Stimulated activated memory B cell treated with anti-CD40 and anti-IgM and Interleukin-4, amounts not matched to agents 10 μg/mL and 1 μg/mL and 100 μg/mL, for 72 hours (primary cell): Measurements from ENCODE around the gene HIC2.
"Not testable (repeated sequence)": the region's sequence is repeated elsewhere in the genome, so short reads cannot be mapped to it uniquely, and the experiment has no call there.

Source experiments
- ATAC-seq: fragments of 150-1000 bp; cut with Tn5 transposase; 2 replicates; pipeline ENCODE4 v1.10.0; 2021
- H3K27ac Mint-ChIP-seq: one replicate; pipeline ENCODE4 v1.8.0; 2022; ENCODE audit warnings: mild to moderate bottlenecking, mixed read lengths
- H3K27me3 Mint-ChIP-seq: one replicate; pipeline ENCODE4 v1.8.0; 2022; ENCODE audit warnings: mixed read lengths
- H3K36me3 Mint-ChIP-seq: one replicate; pipeline ENCODE4 v1.8.0; 2022; ENCODE audit warnings: mixed read lengths
- H3K4me1 Mint-ChIP-seq: one replicate; pipeline ENCODE4 v1.8.0; 2022; ENCODE audit warnings: mixed read lengths
- H3K4me3 Mint-ChIP-seq: one replicate; pipeline ENCODE4 v1.8.0; 2022; ENCODE audit warnings: mild to moderate bottlenecking, moderate library complexity, mixed read lengths
- H3K9me3 Mint-ChIP-seq: one replicate; pipeline ENCODE4 v1.8.0; 2022; ENCODE audit warnings: mixed read lengths

HIC2 gene

DNA sequence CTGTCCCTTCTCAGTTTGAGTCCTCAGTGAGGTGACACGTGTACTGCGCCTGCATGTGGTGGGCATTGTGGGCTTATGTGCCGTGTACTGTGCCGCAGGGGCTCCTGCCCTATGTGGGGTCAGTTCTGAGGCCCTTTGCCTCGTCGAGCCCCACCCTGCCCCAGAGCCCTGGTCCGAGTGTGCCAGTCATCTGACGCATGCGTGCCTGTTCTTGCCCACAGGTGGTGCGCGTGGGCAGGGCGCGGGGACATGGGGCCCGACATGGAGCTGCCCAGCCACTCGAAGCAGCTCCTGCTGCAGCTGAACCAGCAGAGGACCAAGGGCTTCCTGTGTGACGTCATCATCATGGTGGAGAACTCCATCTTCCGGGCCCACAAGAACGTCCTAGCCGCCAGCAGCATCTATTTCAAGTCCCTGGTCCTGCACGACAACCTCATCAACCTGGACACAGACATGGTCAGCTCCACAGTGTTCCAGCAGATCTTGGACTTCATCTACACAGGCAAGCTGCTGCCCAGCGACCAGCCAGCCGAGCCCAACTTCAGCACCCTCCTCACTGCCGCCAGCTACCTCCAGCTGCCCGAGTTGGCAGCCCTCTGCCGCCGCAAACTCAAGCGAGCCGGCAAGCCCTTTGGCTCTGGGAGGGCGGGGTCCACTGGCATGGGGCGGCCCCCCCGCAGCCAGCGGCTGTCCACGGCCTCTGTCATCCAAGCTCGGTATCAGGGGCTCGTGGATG lies 27.7 kb downstream of the HIC2 start:
- no peak for ATAC-seq
- Mint-ChIP-seq H3K27ac (no peak overlapping the region), H3K4me1 (no peaks in the 10 kb centered on the region), H3K36me3 (peaks cover 17% of the 10 kb centered on the region), H3K27me3 (no peaks in the 10 kb centered on the region), H3K4me3 (no peak overlapping the region), H3K9me3 (no peaks in the 10 kb centered on the region)

DNA sequence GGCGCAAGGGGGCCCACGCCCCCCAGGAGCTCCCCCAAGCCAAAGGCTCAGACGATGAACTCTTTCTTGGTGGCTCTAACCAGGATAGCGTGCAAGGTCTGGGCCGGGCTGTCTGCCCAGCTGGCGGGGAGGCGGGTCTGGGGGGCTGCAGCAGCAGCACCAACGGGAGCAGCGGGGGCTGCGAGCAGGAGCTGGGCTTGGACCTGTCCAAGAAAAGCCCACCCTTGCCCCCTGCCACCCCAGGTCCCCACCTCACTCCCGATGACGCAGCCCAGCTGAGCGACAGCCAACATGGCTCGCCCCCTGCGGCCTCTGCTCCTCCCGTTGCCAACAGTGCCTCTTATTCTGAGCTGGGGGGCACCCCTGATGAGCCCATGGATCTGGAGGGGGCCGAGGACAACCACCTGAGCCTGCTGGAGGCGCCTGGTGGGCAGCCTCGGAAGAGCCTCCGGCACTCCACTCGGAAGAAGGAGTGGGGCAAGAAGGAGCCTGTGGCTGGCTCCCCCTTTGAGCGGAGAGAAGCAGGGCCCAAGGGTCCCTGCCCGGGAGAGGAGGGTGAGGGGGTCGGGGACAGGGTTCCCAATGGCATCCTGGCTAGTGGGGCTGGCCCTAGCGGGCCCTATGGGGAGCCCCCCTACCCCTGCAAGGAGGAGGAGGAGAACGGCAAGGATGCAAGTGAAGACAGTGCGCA lies 28.4 kb downstream of the HIC2 start:
- no peak overlapping the region for H3K27ac Mint-ChIP-seq
- no peak overlapping the region for H3K4me3 Mint-ChIP-seq
- no peaks in the 10 kb centered on the region for H3K27me3 Mint-ChIP-seq
- H3K9me3 Mint-ChIP-seq: no peaks in the 10 kb centered on the region
- ATAC-seq: no peak
- H3K36me3 Mint-ChIP-seq: peaks cover 17% of the 10 kb centered on the region
- H3K4me1 Mint-ChIP-seq: no peaks in the 10 kb centered on the region

DNA sequence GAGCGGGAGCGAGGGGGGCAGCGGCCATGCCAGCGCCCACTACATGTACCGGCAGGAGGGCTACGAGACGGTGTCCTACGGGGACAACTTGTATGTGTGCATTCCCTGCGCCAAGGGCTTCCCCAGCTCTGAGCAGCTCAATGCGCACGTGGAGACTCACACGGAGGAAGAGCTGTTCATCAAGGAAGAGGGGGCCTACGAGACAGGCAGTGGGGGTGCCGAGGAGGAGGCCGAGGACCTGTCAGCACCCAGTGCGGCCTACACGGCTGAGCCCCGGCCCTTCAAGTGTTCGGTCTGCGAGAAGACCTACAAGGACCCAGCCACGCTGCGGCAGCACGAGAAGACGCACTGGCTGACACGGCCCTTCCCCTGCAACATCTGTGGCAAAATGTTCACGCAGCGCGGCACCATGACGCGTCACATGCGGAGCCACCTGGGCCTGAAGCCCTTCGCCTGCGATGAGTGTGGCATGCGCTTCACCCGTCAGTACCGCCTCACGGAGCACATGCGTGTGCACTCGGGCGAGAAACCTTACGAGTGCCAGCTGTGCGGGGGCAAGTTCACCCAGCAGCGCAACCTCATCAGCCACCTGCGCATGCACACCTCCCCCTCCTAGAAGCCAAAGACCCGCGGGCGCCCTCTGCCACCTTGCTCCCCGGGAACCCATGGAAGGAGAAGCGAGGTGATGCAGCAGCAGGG lies 29.1 kb downstream of the HIC2 start:
- no peak overlapping the region for H3K27ac Mint-ChIP-seq
- ATAC-seq: no peak
- no peaks in the 10 kb centered on the region for H3K9me3 Mint-ChIP-seq
- no peaks in the 10 kb centered on the region for H3K4me1 Mint-ChIP-seq
- peaks cover 17% of the 10 kb centered on the region for H3K36me3 Mint-ChIP-seq
- H3K27me3 Mint-ChIP-seq: no peaks in the 10 kb centered on the region
- H3K4me3 Mint-ChIP-seq: no peak overlapping the region

DNA sequence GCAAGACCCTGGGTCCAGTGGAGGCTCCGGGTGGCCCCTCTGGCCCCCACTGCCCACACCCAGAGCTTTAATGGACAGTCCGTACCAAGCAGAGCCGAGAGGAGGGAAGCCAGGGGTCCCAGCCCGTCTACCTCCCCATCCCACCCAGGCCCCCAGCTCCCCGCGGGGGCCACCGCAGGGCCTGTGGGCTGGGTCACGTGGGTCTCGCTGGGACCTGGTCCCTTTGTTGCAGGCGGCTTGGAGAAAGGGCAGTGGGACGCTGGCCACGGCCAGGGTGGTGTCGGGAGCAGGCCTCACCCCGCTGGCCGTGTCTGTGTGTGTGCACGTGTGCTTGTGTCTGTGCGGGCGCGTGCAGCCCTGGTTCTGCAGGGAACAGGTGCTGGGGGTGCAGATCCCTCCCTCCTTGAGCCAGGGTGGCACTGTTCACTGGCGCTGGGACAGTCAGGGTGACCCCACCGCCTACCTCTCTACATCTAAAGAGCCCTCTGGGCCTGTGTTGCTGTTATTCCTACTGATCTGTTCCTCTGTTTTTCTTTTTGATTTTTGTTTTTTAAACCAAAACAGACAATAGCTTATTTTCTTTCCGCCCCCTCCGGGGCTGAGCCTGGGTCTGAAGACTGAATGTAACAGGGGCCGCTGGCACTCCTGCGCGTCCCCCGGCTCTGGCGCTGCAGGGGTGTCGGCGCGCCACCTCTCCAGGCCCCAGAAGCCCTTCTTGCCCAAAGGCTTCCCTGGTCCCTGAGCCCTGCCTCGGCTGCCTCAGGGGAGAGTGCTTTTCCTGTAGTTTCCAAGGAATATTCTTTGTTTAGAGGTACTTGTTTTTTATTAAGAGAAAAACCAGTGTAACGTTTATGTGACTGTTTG lies 29.9 kb downstream of the HIC2 start:
- H3K36me3 Mint-ChIP-seq: peaks cover 17% of the 10 kb centered on the region
- no peak overlapping the region for H3K27ac Mint-ChIP-seq
- no peaks in the 10 kb centered on the region for H3K9me3 Mint-ChIP-seq
- no peak for ATAC-seq
- no peaks in the 10 kb centered on the region for H3K27me3 Mint-ChIP-seq
- H3K4me3 Mint-ChIP-seq: no peak overlapping the region
- H3K4me1 Mint-ChIP-seq: no peaks in the 10 kb centered on the region

DNA sequence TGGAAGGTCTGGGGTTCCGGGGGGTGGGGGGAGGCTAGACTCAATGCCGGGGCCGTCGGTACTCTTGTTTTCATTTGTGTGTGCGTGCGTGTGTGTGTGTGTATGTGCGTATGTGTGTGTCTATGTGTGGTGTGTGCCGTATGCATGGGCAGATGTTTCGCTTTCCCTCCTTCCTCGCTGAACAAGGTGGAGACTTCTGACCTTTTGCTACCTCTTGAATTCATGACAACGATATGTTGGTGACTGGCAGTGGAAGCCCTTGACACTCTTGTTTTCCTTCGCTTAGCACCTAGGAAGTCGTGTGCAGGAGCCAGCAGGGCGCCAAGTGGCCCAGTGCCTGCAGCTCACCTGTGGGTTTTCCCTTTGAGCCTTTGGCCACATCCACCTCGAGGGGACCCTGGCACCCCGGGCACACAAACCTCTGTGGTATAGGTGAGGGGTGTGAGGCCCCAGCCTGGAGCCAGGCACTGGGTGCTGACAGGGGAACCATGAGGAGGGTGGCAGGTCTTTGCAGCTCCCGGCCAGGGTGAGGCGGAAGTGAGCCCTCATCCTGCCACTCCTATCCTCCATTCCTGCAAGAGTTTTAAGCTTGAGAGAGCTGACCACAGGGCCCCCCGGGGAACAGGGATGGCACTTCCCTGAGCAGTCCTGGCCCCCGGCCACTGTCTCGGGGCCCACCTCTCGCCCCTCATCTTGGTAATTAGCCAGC lies 30.7 kb downstream of the HIC2 start:
- no peak overlapping the region for H3K4me3 Mint-ChIP-seq
- no peak overlapping the region for H3K27ac Mint-ChIP-seq
- H3K27me3 Mint-ChIP-seq: no peaks in the 10 kb centered on the region
- no peak for ATAC-seq
- H3K36me3 Mint-ChIP-seq: peaks cover 17% of the 10 kb centered on the region
- H3K9me3 Mint-ChIP-seq: no peaks in the 10 kb centered on the region
- no peaks in the 10 kb centered on the region for H3K4me1 Mint-ChIP-seq

DNA sequence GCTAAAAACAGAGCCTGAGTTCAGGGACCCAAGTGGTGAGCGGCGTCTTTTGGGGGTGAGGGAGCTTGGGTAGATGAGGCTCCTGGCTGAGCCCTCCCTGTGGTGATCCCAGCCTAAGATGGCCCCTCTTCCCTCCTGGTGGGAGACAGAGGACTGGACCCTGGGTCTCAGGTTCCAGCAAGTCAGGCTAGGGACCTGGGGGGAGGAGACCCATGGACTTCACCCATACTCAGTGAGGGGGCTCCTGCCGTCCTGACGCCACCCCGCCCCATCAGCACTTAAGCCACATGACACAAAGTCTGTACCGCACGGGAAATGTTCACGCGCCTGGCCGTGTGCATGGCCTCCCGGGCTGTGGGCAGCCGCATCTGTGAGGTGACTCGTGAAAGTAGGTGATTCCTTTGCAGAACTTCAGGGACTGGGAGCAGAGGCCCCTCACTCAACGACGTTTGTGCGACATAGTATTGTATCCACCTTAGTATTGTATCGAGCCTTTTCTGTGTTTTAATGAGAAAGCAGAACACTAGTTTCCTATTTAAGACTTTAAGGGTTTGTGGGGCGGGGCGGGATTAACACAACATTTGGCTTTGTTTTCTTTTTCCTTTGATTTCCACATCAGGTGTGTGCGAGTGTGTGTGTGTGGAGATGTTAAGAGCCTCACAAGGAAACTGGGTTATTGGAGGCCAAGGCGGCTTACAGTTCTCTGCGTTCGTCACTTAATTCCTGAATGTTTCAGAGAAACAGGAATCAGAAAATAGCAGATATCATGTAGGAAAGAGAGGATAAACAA lies 31.7 kb downstream of the HIC2 start:
- H3K27me3 Mint-ChIP-seq: no peaks in the 10 kb centered on the region
- peaks cover 17% of the 10 kb centered on the region for H3K36me3 Mint-ChIP-seq
- no peaks in the 10 kb centered on the region for H3K4me1 Mint-ChIP-seq
- H3K9me3 Mint-ChIP-seq: no peaks in the 10 kb centered on the region
- H3K27ac Mint-ChIP-seq: no peak overlapping the region
- ATAC-seq: no peak
- H3K4me3 Mint-ChIP-seq: no peak overlapping the region

DNA sequence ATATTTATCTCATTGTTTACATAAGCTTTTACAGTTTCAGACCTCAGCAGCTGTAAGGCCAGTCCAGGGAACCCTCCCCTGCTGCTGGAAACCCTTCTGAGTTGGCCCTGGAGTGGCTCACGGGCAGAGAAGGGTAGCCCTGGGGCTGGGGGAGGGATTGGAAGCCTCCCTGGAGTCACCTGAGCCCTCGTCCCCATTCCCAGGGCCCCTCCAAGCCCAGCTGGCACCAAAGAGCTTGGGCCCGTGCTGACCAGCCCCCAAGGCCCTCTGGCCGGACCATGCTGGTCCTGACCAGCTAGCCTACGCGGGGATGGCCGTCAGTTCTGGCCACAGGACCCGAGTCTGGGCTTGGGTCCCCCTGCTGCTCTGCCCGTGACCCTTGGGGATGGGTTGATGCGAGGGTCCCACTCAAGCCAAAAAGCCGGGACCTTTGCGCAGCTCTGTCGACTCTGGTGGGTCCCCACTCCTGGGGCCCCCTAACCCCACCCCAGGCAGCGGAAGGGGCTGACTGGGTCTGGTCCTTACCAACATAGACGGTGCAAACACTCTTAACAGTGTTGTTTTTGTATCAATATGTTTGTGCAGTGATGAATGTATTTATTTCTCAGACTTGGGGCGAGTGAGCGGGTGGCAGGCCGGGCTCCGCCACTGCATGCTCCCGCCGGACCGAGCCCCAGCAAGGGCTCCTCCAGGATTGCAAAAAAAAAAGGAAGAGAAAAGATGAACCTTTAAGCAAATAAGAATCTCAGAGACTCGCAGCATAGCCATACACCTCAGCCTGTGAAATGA lies 32.6 kb downstream of the HIC2 start:
- Mint-ChIP-seq H3K27ac (no peak overlapping the region), H3K4me1 (no peaks in the 10 kb centered on the region), H3K9me3 (no peaks in the 10 kb centered on the region), H3K36me3 (peaks cover 17% of the 10 kb centered on the region), H3K4me3 (no peak overlapping the region), H3K27me3 (no peaks in the 10 kb centered on the region)
- ATAC-seq: no peak

DNA sequence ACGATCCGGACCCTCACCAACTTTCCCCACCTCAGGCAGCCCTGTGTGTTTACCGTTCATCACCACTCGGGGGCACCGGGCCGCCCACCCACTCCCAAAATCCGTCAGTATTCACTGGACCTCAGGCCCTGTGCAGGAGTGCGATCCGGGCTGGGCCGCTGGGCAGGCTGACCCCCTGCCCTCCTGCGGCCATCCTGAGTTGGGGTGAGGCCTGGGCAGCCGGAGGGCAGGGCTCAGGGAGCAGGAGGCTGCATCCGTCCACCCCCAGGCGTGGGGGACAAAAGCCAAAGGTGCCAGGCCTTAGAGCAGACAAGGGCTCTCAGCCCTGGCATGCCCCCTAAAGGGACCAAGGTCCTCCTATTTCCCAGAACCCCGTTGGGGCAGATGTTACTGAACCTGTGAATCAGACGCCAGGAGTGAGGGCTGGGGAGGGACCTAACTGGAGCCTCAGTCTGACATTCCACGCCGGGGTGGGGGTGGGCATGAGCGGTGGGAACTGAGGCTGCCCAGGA lies 33.2 kb downstream of the HIC2 start:
- Mint-ChIP-seq H3K4me3 (no peak overlapping the region), H3K36me3 (peaks cover 17% of the 10 kb centered on the region), H3K27ac (no peak overlapping the region), H3K27me3 (no peaks in the 10 kb centered on the region), H3K4me1 (no peaks in the 10 kb centered on the region), H3K9me3 (no peaks in the 10 kb centered on the region)
- no peak for ATAC-seq

DNA sequence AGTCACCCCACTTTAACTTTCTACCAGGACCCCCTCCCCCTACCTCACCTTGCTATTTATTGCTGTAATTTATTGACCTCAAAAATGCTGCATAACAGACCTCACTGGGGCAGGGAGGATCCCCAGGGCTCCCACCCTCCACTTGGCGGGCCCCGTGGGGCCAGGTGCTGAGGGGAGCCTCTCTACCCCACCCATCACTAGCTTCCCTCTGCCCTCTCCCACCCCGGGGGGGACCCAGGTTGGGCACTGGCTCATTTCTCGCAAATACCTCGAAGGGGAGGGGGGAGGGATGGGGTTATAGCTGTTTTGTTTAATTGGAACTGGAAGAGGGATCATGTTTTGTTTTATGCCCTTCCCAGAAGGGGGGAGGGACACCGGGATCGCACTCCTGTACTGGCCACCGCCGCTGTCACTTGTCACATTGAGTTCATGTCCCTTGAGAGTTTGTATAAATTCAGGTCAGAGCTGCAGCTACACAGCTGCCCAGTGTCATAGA lies 33.7 kb downstream of the HIC2 start:
- no peak overlapping the region for H3K4me3 Mint-ChIP-seq
- H3K27me3 Mint-ChIP-seq: no peaks in the 10 kb centered on the region
- ATAC-seq: peak; percentile 25
- no peaks in the 10 kb centered on the region for H3K4me1 Mint-ChIP-seq
- no peaks in the 10 kb centered on the region for H3K9me3 Mint-ChIP-seq
- H3K36me3 Mint-ChIP-seq: peaks cover 14% of the 10 kb centered on the region
- no peak overlapping the region for H3K27ac Mint-ChIP-seq

DNA sequence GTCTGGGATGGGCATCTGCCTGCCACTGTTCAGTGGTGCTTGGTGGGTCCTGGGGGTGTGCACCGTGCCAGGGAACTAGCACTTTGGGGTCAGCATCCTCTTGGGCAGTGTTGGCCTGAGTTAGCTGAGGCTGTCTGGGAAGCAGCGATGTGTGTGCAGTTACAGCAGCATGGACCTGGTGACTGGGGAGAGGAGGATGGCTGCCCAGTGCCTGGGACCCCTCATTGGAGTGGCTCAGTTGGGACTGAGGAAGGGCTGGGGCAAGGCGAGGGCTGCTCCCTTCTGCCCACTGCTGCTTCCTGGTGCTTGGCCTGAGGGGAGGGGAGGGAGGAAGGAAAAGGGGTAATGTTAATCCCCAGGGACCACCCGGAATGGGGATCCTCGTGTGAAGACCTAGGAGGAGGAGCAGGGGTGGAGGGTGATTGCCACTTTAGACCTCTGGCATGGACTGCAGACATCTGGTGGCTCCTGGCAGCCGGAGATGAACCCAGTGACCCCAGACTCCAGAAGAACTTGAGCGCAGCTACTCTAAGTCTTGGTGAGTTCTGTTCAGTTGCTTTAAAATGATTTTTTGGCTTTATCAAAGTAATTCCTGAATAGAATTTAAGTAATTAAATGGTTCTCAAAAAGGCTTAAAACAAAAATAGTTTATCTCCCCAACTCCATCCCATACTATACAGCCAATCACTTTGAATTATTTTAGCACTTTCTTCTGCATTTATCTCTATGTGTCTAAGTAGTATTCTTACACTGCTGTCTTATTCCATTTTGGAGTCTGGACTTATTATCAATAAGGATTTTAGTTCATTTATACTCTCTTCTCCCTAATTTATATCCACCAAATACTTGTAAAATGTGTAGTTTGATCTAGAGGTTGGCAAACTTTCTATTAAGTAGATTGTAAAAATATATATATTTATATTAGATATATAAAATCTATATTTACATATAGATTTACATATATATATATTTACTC lies 34.7 kb downstream of the HIC2 start:
- no peaks in the 10 kb centered on the region for H3K9me3 Mint-ChIP-seq
- ATAC-seq: no peak
- no peak overlapping the region for H3K4me3 Mint-ChIP-seq
- H3K36me3 Mint-ChIP-seq: peaks cover 7% of the 10 kb centered on the region
- no peaks in the 10 kb centered on the region for H3K4me1 Mint-ChIP-seq
- no peaks in the 10 kb centered on the region for H3K27me3 Mint-ChIP-seq
- H3K27ac Mint-ChIP-seq: no peak overlapping the region

DNA sequence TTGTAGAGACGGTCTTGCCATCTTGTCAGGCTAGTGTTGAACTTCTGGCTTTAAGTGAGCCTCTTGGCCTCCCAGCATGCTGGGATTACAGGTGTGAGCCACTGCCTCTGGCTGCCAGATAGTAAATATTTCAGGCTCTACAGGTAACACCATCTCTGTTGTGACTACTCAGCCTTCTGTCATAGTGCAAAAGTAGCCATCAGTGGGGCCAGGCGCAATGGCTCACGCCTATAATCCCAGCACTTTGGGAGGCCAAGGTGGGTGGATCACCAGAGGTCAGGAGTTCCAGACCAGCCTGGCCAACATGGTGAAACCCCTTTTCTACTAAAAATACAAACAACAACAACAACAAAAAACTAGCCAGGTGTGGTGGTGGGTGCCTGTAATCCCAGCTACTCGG lies 35.5 kb downstream of the HIC2 start:
- not testable (repeated sequence) for H3K4me1 Mint-ChIP-seq, H3K27ac Mint-ChIP-seq, H3K27me3 Mint-ChIP-seq, H3K9me3 Mint-ChIP-seq, H3K4me3 Mint-ChIP-seq, H3K36me3 Mint-ChIP-seq, ATAC-seq

DNA sequence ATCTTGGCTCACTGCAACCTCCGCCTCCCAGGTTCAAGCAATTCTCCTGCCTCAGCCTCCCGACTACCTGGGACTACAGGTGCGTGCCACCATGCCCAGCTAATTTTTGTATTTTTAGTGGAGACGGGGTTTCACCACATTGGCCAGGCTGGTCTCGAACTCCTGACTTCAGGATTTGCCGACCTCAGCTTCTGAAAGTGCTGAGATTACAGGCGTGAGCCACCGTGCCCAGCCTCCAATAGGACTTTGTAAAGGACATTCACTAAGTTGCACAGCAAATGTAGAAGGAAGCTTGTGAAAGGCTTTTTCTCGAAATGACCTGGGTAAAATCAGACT lies 37.8 kb downstream of the HIC2 start:
- H3K36me3 Mint-ChIP-seq, H3K27ac Mint-ChIP-seq, H3K27me3 Mint-ChIP-seq, H3K4me3 Mint-ChIP-seq, ATAC-seq, H3K4me1 Mint-ChIP-seq, H3K9me3 Mint-ChIP-seq: not testable (repeated sequence)
